Thymus (tissue), 14 donors: ENCODE results near the gene HAUS2. TPM values are rescaled to one million over a fixed set of nuclear protein-coding genes. Genes with fewer than 3 reads are reported as not detected.

Experiments used
- DNase-seq, 9 donors: peaks; one replicate each; pipeline ENCODE4 v3.0.0-alpha.2; 2013; ENCODE audit warnings: low spot score in 9 of 9, low read depth in 6 of 9, missing footprints in 1 of 9
- H3K27ac ChIP-seq, 2 donors: one replicate each; pipeline ENCODE4 v1.5.1; 2013; ENCODE audit warnings: control low read depth in 1 of 2, low read depth in 1 of 2, low read length in 1 of 2, mild to moderate bottlenecking in 1 of 2, moderate library complexity in 1 of 2
- H3K27me3 ChIP-seq, 2 donors: one replicate each; pipeline ENCODE4 v1.5.1; 2013; ENCODE audit warnings: low read length in 1 of 2; ENCODE audit not compliant: control insufficient read depth in 2 of 2, insufficient read depth in 1 of 2
- H3K36me3 ChIP-seq, 2 donors: one replicate each; pipeline ENCODE4 v1.5.1; 2013; ENCODE audit warnings: low read length in 1 of 2, mild to moderate bottlenecking in 1 of 2, moderate library complexity in 1 of 2; ENCODE audit not compliant: control insufficient read depth in 2 of 2, insufficient read depth in 2 of 2
- H3K4me1 ChIP-seq, 2 donors: one replicate each; pipeline ENCODE4 v1.5.1; 2013; ENCODE audit warnings: low read length in 2 of 2; ENCODE audit not compliant: control insufficient read depth in 2 of 2, insufficient read depth in 2 of 2
- H3K4me3 ChIP-seq, 2 donors: one replicate each; pipeline ENCODE4 v1.5.1; 2013; ENCODE audit warnings: low read length in 2 of 2, control low read depth in 1 of 2, mild to moderate bottlenecking in 1 of 2
- H3K9me3 ChIP-seq, 2 donors: one replicate each; pipeline ENCODE4 v1.5.1; 2013; ENCODE audit warnings: low read length in 1 of 2, mild to moderate bottlenecking in 1 of 2; ENCODE audit not compliant: control insufficient read depth in 2 of 2, insufficient read depth in 1 of 2
- WGBS: extraction: QIAGEN DNeasy Blood & Tissue Kit; methylation state at CpG from one replicate; pipeline ENCODE4 v1.1.7; 2013; 5-methylcytosine and 5-hydroxymethylcytosine counted together
- long read RNA-seq, 10 donors: transcript quantifications; one replicate each; lab custom pipeline, GENCODE V29; 2026
- polyA plus RNA-seq: library from polyadenylated mRNA; stranded (reverse); fragments of 200-250 nt; gene quantifications from one replicate; pipeline ENCODE4 v1.2.3, GENCODE V29; 2013
- total RNA-seq: library from RNA; stranded (reverse); fragments of 120-200 nt; gene quantifications from one replicate; pipeline ENCODE4 v1.2.4, GENCODE V29; 2013
- donor health status: healthy.

Gene HAUS2
- total RNA-seq (24.5 TPM), polyA plus RNA-seq (18.6 TPM)
- long read RNA-seq, donor 1: 0 reads
- long read RNA-seq, donor 2: 0 reads
- long read RNA-seq, donor 3, transcript HAUS2-208 (5 exons, 1,702 nt): minor isoform, 5 of 15 reads
- long read RNA-seq, donor 3, transcript HAUS2-201 (6 exons, 3,949 nt): major isoform, 8 of 15 reads
- long read RNA-seq, donor 3, partial matches to known transcripts: 0 of 15 reads
- long read RNA-seq, donor 3, other reads (novel, unspliced or antisense): 0 of 15 reads
- long read RNA-seq, donor 4, partial matches to known transcripts: 0 of 2 reads
- long read RNA-seq, donor 4, other reads (novel, unspliced or antisense): 0 of 2 reads
- long read RNA-seq, donor 5, transcript HAUS2-201 (6 exons, 3,949 nt): major isoform, 5 of 11 reads
- long read RNA-seq, donor 5, partial matches to known transcripts: 0 of 11 reads
- long read RNA-seq, donor 5, other reads (novel, unspliced or antisense): 0 of 11 reads
- long read RNA-seq, donor 6, partial matches to known transcripts: 0 of 11 reads
- long read RNA-seq, donor 6, other reads (novel, unspliced or antisense): 0 of 11 reads
- long read RNA-seq, donor 7, partial matches to known transcripts: 0 of 11 reads
- long read RNA-seq, donor 7, other reads (novel, unspliced or antisense): 0 of 11 reads
- long read RNA-seq, donor 8, partial matches to known transcripts: 0 of 1 reads
- long read RNA-seq, donor 8, other reads (novel, unspliced or antisense): 0 of 1 reads
- long read RNA-seq, donor 9, partial matches to known transcripts: 0 of 6 reads
- long read RNA-seq, donor 9, other reads (novel, unspliced or antisense): 0 of 6 reads
- long read RNA-seq, donor 10, transcript HAUS2-201 (6 exons, 3,949 nt): major isoform, 7 of 10 reads
- long read RNA-seq, donor 10, partial matches to known transcripts: 0 of 10 reads
- long read RNA-seq, donor 10, other reads (novel, unspliced or antisense): 0 of 10 reads

- peak within 1 kb of the TSS; percentile 90 to 94 for H3K27ac ChIP-seq
- WGBS: under 1% methylated on average over 71 of the region's 71 CpGs
- H3K9me3 ChIP-seq: no peaks in the 10 kb centered on the region
- peak; percentile 76 to 94 (median 83) for DNase-seq
- peak within 1 kb of the TSS; percentile 81 to 95 for H3K4me3 ChIP-seq
- peaks cover 11 to 23% of the 10 kb centered on the region in 2 donors for H3K36me3 ChIP-seq
- H3K4me1 ChIP-seq: peaks cover 15 to 20% of the 10 kb centered on the region in 2 donors
- no peaks in the 10 kb centered on the region for H3K27me3 ChIP-seq
Measured at GRCh38 chr15:42548249-42549031, at the start of gene HAUS2, which contains the start of gene LRRC57. Gene HAUS2, plus strand, starts transcription at chr15:42548838. Its CDS starts 35 bp downstream, at chr15:42548873. Gene LRRC57, minus strand, starts transcription at chr15:42548793. Its CDS starts 359 bp downstream, at chr15:42548434.

- Histone ChIP-seq H3K4me1 (peaks cover 8% of the 10 kb centered on the region in 2 donors), H3K4me3 (no peak overlapping the region), H3K9me3 (no peaks in the 10 kb centered on the region), H3K27me3 (no peaks in the 10 kb centered on the region), H3K36me3 (no peaks in the 10 kb centered on the region), H3K27ac (no peak overlapping the region)
- no peak for DNase-seq
- 95% methylated on average over 12 of the region's 12 CpGs for WGBS
Measured at GRCh38 chr15:42499858-42500609, 48.6 kb upstream of the HAUS2 start.

- no peaks in the 10 kb centered on the region for H3K9me3 ChIP-seq
- no peak overlapping the region for H3K4me3 ChIP-seq
- H3K27me3 ChIP-seq: no peaks in the 10 kb centered on the region
- no peak for DNase-seq
- no peak overlapping the region for H3K27ac ChIP-seq
- H3K4me1 ChIP-seq: peaks cover 0 to 5% of the 10 kb centered on the region in 2 donors
- H3K36me3 ChIP-seq: no peaks in the 10 kb centered on the region
- WGBS: 97% methylated on average over 4 of the region's 4 CpGs
Measured at GRCh38 chr15:42502477-42502876, 46.2 kb upstream of the HAUS2 start.

GRCh38 chr15:42503825-42504224 lies 44.8 kb upstream of the HAUS2 start:
- no peak overlapping the region for H3K4me3 ChIP-seq
- H3K27me3 ChIP-seq: no peaks in the 10 kb centered on the region
- 100% methylated on average over 1 of the region's 1 CpG for WGBS
- H3K9me3 ChIP-seq: no peaks in the 10 kb centered on the region
- no peaks in the 10 kb centered on the region for H3K4me1 ChIP-seq
- H3K36me3 ChIP-seq: no peaks in the 10 kb centered on the region
- H3K27ac ChIP-seq: no peak overlapping the region
- DNase-seq: no peak

GRCh38 chr15:42504631-42505030 lies 44.0 kb upstream of the HAUS2 start:
- Histone ChIP-seq H3K27ac (no peak overlapping the region), H3K4me1 (no peaks in the 10 kb centered on the region)

GRCh38 chr15:42507514-42507913 lies 41.1 kb upstream of the HAUS2 start:
- no peaks in the 10 kb centered on the region for H3K9me3 ChIP-seq
- H3K36me3 ChIP-seq: peaks cover 0 to 2% of the 10 kb centered on the region in 2 donors
- 97% methylated on average over 4 of the region's 4 CpGs for WGBS
- H3K27me3 ChIP-seq: no peaks in the 10 kb centered on the region
- no peak overlapping the region for H3K27ac ChIP-seq
- H3K4me3 ChIP-seq: no peak overlapping the region
- no peaks in the 10 kb centered on the region for H3K4me1 ChIP-seq
- DNase-seq: no peak

More at GRCh38 chr15:42504631-42505030, 44.0 kb upstream of the HAUS2 start:
- DNase-seq: no peak
- H3K4me3 ChIP-seq: no peak overlapping the region
- no peaks in the 10 kb centered on the region for H3K27me3 ChIP-seq
- no peaks in the 10 kb centered on the region for H3K36me3 ChIP-seq
- H3K9me3 ChIP-seq: no peaks in the 10 kb centered on the region
- WGBS: 97% methylated on average over 3 of the region's 3 CpGs

- Histone ChIP-seq H3K36me3 (peaks cover 0 to 7% of the 10 kb centered on the region in 2 donors), H3K4me3 (no peak overlapping the region), H3K27ac (no peak overlapping the region), H3K27me3 (no peaks in the 10 kb centered on the region), H3K9me3 (no peaks in the 10 kb centered on the region), H3K4me1 (no peaks in the 10 kb centered on the region)
- DNase-seq: no peak
- WGBS: 94% methylated on average over 9 of the region's 9 CpGs
Measured at GRCh38 chr15:42508263-42508690, 40.4 kb upstream of the HAUS2 start.
